Left lung (tissue), 10 donors: ENCODE measurements around the gene CASZ1. TPM values are rescaled to one million over a fixed set of nuclear protein-coding genes. Genes with fewer than 3 reads are reported as not detected.

Experiments
- ATAC-seq: fragments of 200-7000 bp; cut with Tn5 transposase; one replicate; pipeline ENCODE4 v1.9.1; 2020; ENCODE audit warnings: moderate library complexity
- DNase-seq, 4 donors: peaks; one replicate each; pipeline ENCODE4 v3.0.0-alpha.2; 2013 to 2020
- H3K27ac ChIP-seq, 2 donors: fragments of 200-600 bp; sonication (generic) in 1 of 2; one replicate each; pipeline versions ENCODE4 v1.5.0 to v1.8.0; 2020 to 2021
- H3K27me3 ChIP-seq, 2 donors: fragments of 200-600 bp; sonication (generic) in 1 of 2; one replicate each; pipeline versions ENCODE4 v1.5.0 to v1.8.0; 2020 to 2021
- H3K36me3 ChIP-seq, 2 donors: fragments of 200-600 bp; sonication (generic) in 1 of 2; one replicate each; pipeline versions ENCODE4 v1.5.0 to v1.8.0; 2020 to 2021
- H3K4me1 ChIP-seq, 2 donors: fragments of 200-600 bp; one replicate each; pipeline ENCODE4 v1.8.0; 2021
- H3K4me3 ChIP-seq, 2 donors: fragments of 200-600 bp; sonication (generic) in 1 of 2; one replicate each; pipeline versions ENCODE4 v1.5.0 to v1.8.0; 2020 to 2021; ENCODE audit warnings: mild to moderate bottlenecking in 1 of 2
- H3K9me3 ChIP-seq, 2 donors: fragments of 200-600 bp; sonication (generic) in 1 of 2; one replicate each; pipeline versions ENCODE4 v1.5.0 to v1.8.0; 2020 to 2021
- CTCF ChIP-seq, 2 donors: fragments of 200-600 bp; sonication (generic) in 1 of 2; IDR thresholded peaks; one replicate each; pipeline versions ENCODE4 v1.5.0 to v1.8.0; 2021; ENCODE audit warnings: antibody characterized with exemption in 2 of 2
- intact Hi-C, 2 donors: fragments of 100-400 bp; cut with DNase I; formaldehyde crosslinking; loops; one replicate each; pipeline versions ENCODE4 v1.11.2 to v1.14.2; 2022
- polyA plus RNA-seq, 6 donors: library from polyadenylated mRNA; unstranded; fragments of 120-200 nt; gene quantifications; one replicate each; pipeline ENCODE4 v1.2.1, GENCODE V29; 2013; ENCODE audit not compliant: insufficient read length in 6 of 6
- total RNA-seq, 2 donors: library from RNA; stranded (reverse); fragmentation: NEBNext Ultra II Directional; extraction: Animal tissue kit (Norgen Biotek cat#: 25700); gene quantifications; one replicate each; pipeline ENCODE4 v1.2.1, GENCODE V29; 2021
- donor health status: DM: no; HTN: yes; CAD: no.
- donor health status: DM: no; HTN: no; CAD: no.

Gene CASZ1
- total and polyA plus RNA-seq, 8 donors = 15.1 to 44.0 (median 21.1) TPM

DNA sequence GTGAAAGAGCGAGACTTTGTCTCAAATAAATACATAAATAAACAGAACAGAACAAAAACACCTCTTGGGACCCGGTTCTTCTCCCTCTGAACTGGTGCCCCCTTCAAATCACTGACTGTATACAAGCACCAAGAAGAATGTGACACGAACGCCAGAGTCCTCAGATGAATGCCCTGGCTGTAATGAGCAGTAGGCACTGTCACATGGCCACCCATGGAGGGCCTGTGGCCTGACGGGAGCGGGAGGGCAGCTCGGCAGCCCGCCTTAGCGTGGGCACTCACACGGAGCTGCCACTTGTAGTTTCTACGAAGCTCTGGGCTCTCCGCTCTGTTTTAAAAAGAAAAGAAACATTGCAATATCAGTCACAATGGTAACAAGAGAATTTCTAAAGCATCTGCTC is 175.7 kb downstream of the CASZ1 start:
- intact Hi-C loops = no loop called here
- Histone ChIP-seq H3K4me3 (no peak overlapping the region), H3K27ac (no peak overlapping the region), H3K4me1 (no peaks in the 10 kb centered on the region), H3K9me3 (no peaks in the 10 kb centered on the region), H3K27me3 (no peaks in the 10 kb centered on the region), H3K36me3 (peaks cover 0 to 56% of the 10 kb centered on the region in 2 donors)
- DNase-seq (no peak), ATAC-seq (no peak)
- TF ChIP-seq CTCF (IDR thresholded peaks at IDR 0.05) = no peak

- ATAC-seq = no peak
- no peak for TF ChIP-seq CTCF (IDR thresholded peaks at IDR 0.05)
These were observed 178.2 kb downstream of the CASZ1 start for GRCh38 chr1:10617931-10618885.

GRCh38 chr1:10617318-10617717 is 179.1 kb downstream of the CASZ1 start:
- no peak for TF ChIP-seq CTCF (IDR thresholded peaks at IDR 0.05)
- H3K4me3 ChIP-seq = no peak overlapping the region
- no peaks in the 10 kb centered on the region for H3K4me1 ChIP-seq

More at GRCh38 chr1:10617931-10618885, 178.2 kb downstream of the CASZ1 start:
- H3K36me3 ChIP-seq = peaks cover 0 to 34% of the 10 kb centered on the region in 2 donors
- H3K27ac ChIP-seq = no peak overlapping the region
- intact Hi-C loops = no loop called here
- H3K4me3 ChIP-seq = no peak overlapping the region
- no peaks in the 10 kb centered on the region for H3K9me3 ChIP-seq
- no peak for DNase-seq
- H3K27me3 ChIP-seq = no peaks in the 10 kb centered on the region
- H3K4me1 ChIP-seq = no peaks in the 10 kb centered on the region

GRCh38 chr1:10616696-10617095 is 179.8 kb downstream of the CASZ1 start:
- Histone ChIP-seq H3K4me1 (no peaks in the 10 kb centered on the region), H3K27me3 (no peaks in the 10 kb centered on the region), H3K9me3 (no peaks in the 10 kb centered on the region), H3K27ac (no peak overlapping the region), H3K4me3 (no peak overlapping the region), H3K36me3 (peaks cover 0 to 22% of the 10 kb centered on the region in 2 donors)
- TF ChIP-seq CTCF (IDR thresholded peaks at IDR 0.05) = no peak
- intact Hi-C loops = no loop called here
- ATAC-seq = no peak
- no peak for DNase-seq

More at GRCh38 chr1:10617318-10617717, 179.1 kb downstream of the CASZ1 start:
- Histone ChIP-seq H3K27me3 (no peaks in the 10 kb centered on the region), H3K36me3 (peaks cover 0 to 25% of the 10 kb centered on the region in 2 donors), H3K9me3 (no peaks in the 10 kb centered on the region), H3K27ac (no peak overlapping the region)
- intact Hi-C loops = no loop called here
- ATAC-seq (no peak), DNase-seq (no peak)

DNA sequence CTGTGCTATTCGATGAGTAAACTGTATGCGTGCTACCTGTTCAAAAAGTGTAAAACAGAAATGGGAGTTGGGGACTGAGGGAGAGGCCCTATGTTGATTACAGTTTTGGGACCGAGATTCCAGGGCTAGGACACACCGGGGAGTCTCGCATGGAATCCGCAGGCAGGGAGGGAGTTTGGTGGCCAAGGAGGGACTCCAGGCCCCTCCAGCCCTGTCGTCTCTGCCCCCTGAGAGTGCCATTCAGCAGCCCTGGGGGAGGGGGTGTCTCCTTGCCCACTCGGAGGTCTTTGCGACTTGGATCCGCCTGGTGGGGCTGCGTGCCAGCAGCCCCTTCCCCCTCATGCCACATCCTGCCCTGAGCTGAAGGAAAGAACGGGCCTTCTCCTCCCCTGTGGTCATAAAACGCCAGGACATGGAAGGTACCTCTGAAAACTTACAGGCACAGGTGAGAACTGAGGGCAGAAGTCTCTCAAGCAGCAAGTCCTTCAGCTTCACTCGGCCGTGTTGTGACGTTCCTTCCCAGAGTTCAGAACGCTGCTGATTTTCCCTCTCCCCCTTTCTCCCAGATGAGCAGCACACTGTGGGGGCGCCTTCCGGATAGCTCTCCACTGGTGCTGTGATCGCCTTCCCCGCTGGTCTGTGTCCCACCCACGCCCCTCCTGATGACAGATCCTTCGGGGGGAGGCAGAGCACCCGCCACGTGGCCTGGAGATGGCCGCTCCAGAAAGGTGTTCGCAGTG is 180.3 kb downstream of the CASZ1 start:
- DNase-seq (no peak), ATAC-seq (no peak)
- Histone ChIP-seq H3K4me3 (no peak overlapping the region), H3K9me3 (no peaks in the 10 kb centered on the region), H3K27ac (no peak overlapping the region), H3K4me1 (no peaks in the 10 kb centered on the region), H3K27me3 (no peaks in the 10 kb centered on the region), H3K36me3 (peaks cover 0 to 19% of the 10 kb centered on the region in 2 donors)
- no peak for TF ChIP-seq CTCF (IDR thresholded peaks at IDR 0.05)
- intact Hi-C loops = no loop called here
